ENCODE results near the gene REX1BD.

- TF ChIP-seq CTCF (IDR thresholded peaks at IDR 0.05) (peak; percentile 18; the same call in 1 of the 2 replicates), ZFX (IDR thresholded peaks at IDR 0.05; ENCODE audit: borderline replicate concordance) (no peak)
These were observed 14.8 kb downstream of the REX1BD start for GRCh38 chr19:18603255-18603957.
